Neural cell (in vitro differentiated cells): Measurements from ENCODE around the gene OR6C1.
"Not testable (repeated sequence)": the region's sequence is repeated elsewhere in the genome, so short reads cannot be mapped to it uniquely, and the experiment has no call there.

Experiments used
- EP300 ChIP-seq: fragments of 450-650 bp; conservative IDR thresholded peaks from 2 replicates; pipeline ENCODE4 v1.6.1; 2014; ENCODE audit warnings: antibody characterized with exemption, mild to moderate bottlenecking, moderate library complexity; ENCODE audit not compliant: poor library complexity, severe bottlenecking
- EZH2 ChIP-seq: fragments of 200-600, 300-800 bp; shearing (Covaris generic), sonication (generic); IDR thresholded peaks from 2 replicates; pipeline ENCODE4 v1.6.1; 2014; ENCODE audit warnings: antibody characterized with exemption, low read length, borderline replicate concordance, mild to moderate bottlenecking; ENCODE audit not compliant: insufficient read depth, poor library complexity, severe bottlenecking
- MXI1 ChIP-seq: fragments of 450-650 bp; conservative IDR thresholded peaks from 2 replicates; pipeline ENCODE4 v1.6.1; 2014; ENCODE audit warnings: antibody characterized with exemption, mild to moderate bottlenecking; ENCODE audit not compliant: poor library complexity, severe bottlenecking
- RAD21 ChIP-seq: fragments of 450-650 bp; conservative IDR thresholded peaks from 2 replicates; pipeline ENCODE4 v1.6.1; 2014; ENCODE audit warnings: antibody characterized with exemption, mild to moderate bottlenecking, moderate library complexity
- SMC3 ChIP-seq: fragments of 450-650 bp; conservative IDR thresholded peaks from 2 replicates; pipeline ENCODE4 v1.6.1; 2014; ENCODE audit warnings: antibody characterized with exemption, mild to moderate bottlenecking, moderate library complexity; ENCODE audit not compliant: poor library complexity
- TF ChIP-seq, protein P1 (sequence below): fragments of 450-650 bp; IDR thresholded peaks from 2 replicates; pipeline ENCODE4 v1.5.1; 2014; ENCODE audit warnings: antibody characterized with exemption, mild to moderate bottlenecking, moderate library complexity; ENCODE audit not compliant: poor library complexity, severe bottlenecking
- TF ChIP-seq, protein P2 (sequence below): IDR thresholded peaks from 2 replicates; pipeline ENCODE4 v1.6.1; 2012; ENCODE audit warnings: borderline replicate concordance

DNA sequence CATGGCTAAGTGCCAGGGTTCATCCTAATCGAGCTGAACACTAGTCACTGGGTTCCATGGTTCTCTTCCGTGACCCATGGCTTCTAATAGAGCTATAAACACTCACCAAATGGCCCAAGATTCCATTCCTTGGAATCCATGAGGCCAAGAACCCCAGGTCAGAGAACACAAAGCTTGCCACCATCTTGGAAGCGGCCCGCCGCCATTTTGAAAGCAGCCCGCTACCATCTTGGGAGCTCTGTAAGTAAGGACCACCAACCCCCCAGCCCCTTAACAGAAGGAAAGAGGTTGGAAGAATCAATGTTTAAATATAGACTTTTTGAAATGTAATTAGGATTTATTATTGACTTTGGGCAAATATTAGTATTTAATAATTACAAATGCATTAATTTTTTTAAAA is 11.7 kb downstream of the OR6C1 start:
- TF ChIP-seq EZH2, RAD21, SMC3, EP300, MXI1: not testable (repeated sequence)
- TF ChIP-seq, protein P1, sequence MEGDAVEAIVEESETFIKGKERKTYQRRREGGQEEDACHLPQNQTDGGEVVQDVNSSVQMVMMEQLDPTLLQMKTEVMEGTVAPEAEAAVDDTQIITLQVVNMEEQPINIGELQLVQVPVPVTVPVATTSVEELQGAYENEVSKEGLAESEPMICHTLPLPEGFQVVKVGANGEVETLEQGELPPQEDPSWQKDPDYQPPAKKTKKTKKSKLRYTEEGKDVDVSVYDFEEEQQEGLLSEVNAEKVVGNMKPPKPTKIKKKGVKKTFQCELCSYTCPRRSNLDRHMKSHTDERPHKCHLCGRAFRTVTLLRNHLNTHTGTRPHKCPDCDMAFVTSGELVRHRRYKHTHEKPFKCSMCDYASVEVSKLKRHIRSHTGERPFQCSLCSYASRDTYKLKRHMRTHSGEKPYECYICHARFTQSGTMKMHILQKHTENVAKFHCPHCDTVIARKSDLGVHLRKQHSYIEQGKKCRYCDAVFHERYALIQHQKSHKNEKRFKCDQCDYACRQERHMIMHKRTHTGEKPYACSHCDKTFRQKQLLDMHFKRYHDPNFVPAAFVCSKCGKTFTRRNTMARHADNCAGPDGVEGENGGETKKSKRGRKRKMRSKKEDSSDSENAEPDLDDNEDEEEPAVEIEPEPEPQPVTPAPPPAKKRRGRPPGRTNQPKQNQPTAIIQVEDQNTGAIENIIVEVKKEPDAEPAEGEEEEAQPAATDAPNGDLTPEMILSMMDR = not testable (repeated sequence)
- TF ChIP-seq, protein P2, sequence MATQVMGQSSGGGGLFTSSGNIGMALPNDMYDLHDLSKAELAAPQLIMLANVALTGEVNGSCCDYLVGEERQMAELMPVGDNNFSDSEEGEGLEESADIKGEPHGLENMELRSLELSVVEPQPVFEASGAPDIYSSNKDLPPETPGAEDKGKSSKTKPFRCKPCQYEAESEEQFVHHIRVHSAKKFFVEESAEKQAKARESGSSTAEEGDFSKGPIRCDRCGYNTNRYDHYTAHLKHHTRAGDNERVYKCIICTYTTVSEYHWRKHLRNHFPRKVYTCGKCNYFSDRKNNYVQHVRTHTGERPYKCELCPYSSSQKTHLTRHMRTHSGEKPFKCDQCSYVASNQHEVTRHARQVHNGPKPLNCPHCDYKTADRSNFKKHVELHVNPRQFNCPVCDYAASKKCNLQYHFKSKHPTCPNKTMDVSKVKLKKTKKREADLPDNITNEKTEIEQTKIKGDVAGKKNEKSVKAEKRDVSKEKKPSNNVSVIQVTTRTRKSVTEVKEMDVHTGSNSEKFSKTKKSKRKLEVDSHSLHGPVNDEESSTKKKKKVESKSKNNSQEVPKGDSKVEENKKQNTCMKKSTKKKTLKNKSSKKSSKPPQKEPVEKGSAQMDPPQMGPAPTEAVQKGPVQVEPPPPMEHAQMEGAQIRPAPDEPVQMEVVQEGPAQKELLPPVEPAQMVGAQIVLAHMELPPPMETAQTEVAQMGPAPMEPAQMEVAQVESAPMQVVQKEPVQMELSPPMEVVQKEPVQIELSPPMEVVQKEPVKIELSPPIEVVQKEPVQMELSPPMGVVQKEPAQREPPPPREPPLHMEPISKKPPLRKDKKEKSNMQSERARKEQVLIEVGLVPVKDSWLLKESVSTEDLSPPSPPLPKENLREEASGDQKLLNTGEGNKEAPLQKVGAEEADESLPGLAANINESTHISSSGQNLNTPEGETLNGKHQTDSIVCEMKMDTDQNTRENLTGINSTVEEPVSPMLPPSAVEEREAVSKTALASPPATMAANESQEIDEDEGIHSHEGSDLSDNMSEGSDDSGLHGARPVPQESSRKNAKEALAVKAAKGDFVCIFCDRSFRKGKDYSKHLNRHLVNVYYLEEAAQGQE = not testable (repeated sequence)
